ENCODE results near the gene VAMP4.

GRCh38 chr1:171740356-171740863 lies 1.5 kb downstream of the VAMP4 start:
- no peak for TF ChIP-seq CTCF (IDR thresholded peaks at IDR 0.05)
- no peak for TF ChIP-seq POLR2A (IDR thresholded peaks at IDR 0.05)
